Stimulated activated CD4-positive, alpha-beta T cell treated with anti-CD3 and anti-CD28 coated beads, Interleukin-12 subunit alpha, Interleukin-12 subunit beta, amount 100 ng/mL, for 24 hours (primary cell): Measurements from ENCODE around the gene ADGRA1.
"Not testable (repeated sequence)": the region's sequence is repeated elsewhere in the genome, so short reads cannot be mapped to it uniquely, and the experiment has no call there.

ENCODE experiments used
- DNase-seq, 2 experiments: peaks; one replicate each; pipeline ENCODE4 v3.0.0-alpha.2; 2020; ENCODE audit warnings: low read depth in 2 of 2

Gene ADGRA1

GRCh38 chr10:133143546-133143945 is 55.8 kb downstream of the ADGRA1 start:
- no peak for DNase-seq

- no peak for DNase-seq
Measured at GRCh38 chr10:133144771-133145170, 57.0 kb downstream of the ADGRA1 start.

GRCh38 chr10:133150226-133150625 is 62.5 kb downstream of the ADGRA1 start:
- no peak for DNase-seq

GRCh38 chr10:133150656-133151055 is 62.9 kb downstream of the ADGRA1 start:
- no peak for DNase-seq

GRCh38 chr10:133151071-133151470 is 63.3 kb downstream of the ADGRA1 start:
- not testable (repeated sequence) for DNase-seq

- no peak for DNase-seq
Measured at GRCh38 chr10:133151543-133151972, 63.8 kb downstream of the ADGRA1 start.

- DNase-seq: no peak
Measured at GRCh38 chr10:133154411-133154810, 66.7 kb downstream of the ADGRA1 start.

- no peak for DNase-seq
Measured at GRCh38 chr10:133154996-133155778, 67.5 kb downstream of the ADGRA1 start.

- no peak for DNase-seq
Measured at GRCh38 chr10:133156674-133157579, 69.2 kb downstream of the ADGRA1 start.

- DNase-seq: no peak
Measured at GRCh38 chr10:133157662-133158436, 70.1 kb downstream of the ADGRA1 start.

- DNase-seq: no peak
Measured at GRCh38 chr10:133158437-133158755, 70.7 kb downstream of the ADGRA1 start.

- no peak for DNase-seq
Measured at GRCh38 chr10:133158756-133159610, 71.3 kb downstream of the ADGRA1 start.

GRCh38 chr10:133159611-133159949 is 71.9 kb downstream of the ADGRA1 start:
- no peak for DNase-seq

- no peak for DNase-seq
Measured at GRCh38 chr10:133159950-133160825, 72.5 kb downstream of the ADGRA1 start, which contains the start of gene KNDC1. Gene KNDC1 (plus strand): TSS chr10:133160219. CDS start chr10:133160468, 249 bp downstream.

GRCh38 chr10:133160826-133161471 is 73.2 kb downstream of the ADGRA1 start:
- no peak for DNase-seq

- DNase-seq: no peak
Measured at GRCh38 chr10:133161486-133162109, 73.9 kb downstream of the ADGRA1 start.

- DNase-seq: no peak
Measured at GRCh38 chr10:133162178-133162909, 74.6 kb downstream of the ADGRA1 start.
